HG03108 (cell line): ENCODE data around the gene FXYD6.

Experiments
- ATAC-seq: cut with Tn5 transposase; IDR thresholded peaks from one replicate; pipeline ENCODE4 v1.9.1; 2021; ENCODE audit warnings: moderate library complexity; ENCODE audit not compliant: unreplicated experiment

Gene FXYD6

GRCh38 chr11:117851852-117852251 lies 24.6 kb downstream of the FXYD6 start:
- no peak for ATAC-seq

GRCh38 chr11:117851106-117851505 lies 25.4 kb downstream of the FXYD6 start:
- ATAC-seq: no peak

- ATAC-seq: no peak
Observed at GRCh38 chr11:117849781-117850414, 26.6 kb downstream of the FXYD6 start.

GRCh38 chr11:117843666-117844484 lies 32.6 kb downstream of the FXYD6 start:
- ATAC-seq: no peak

- no peak for ATAC-seq
Observed at GRCh38 chr11:117842131-117842941, 34.1 kb downstream of the FXYD6 start.

GRCh38 chr11:117841551-117842031 lies 34.9 kb downstream of the FXYD6 start:
- no peak for ATAC-seq

GRCh38 chr11:117840881-117841550 lies 35.4 kb downstream of the FXYD6 start:
- no peak for ATAC-seq

GRCh38 chr11:117839936-117840813 lies 36.3 kb downstream of the FXYD6 start:
- ATAC-seq: no peak

- no peak for ATAC-seq
Observed at GRCh38 chr11:117839380-117839881, 37.0 kb downstream of the FXYD6 start.

GRCh38 chr11:117838901-117839300 lies 37.6 kb downstream of the FXYD6 start:
- ATAC-seq: no peak

GRCh38 chr11:117837791-117838190 lies 38.7 kb downstream of the FXYD6 start:
- no peak for ATAC-seq

GRCh38 chr11:117837070-117837776 lies 39.2 kb downstream of the FXYD6 start:
- no peak for ATAC-seq

GRCh38 chr11:117836077-117836960 lies 40.1 kb downstream of the FXYD6 start:
- no peak for ATAC-seq

GRCh38 chr11:117835576-117835975 lies 40.9 kb downstream of the FXYD6 start:
- no peak for ATAC-seq

- ATAC-seq: no peak
Observed at GRCh38 chr11:117834838-117835443, 41.5 kb downstream of the FXYD6 start.

- no peak for ATAC-seq
Observed at GRCh38 chr11:117834068-117834810, 42.2 kb downstream of the FXYD6 start.

GRCh38 chr11:117833401-117833891 lies 43.0 kb downstream of the FXYD6 start:
- no peak for ATAC-seq
